GM12878 (cell line): Measurements from ENCODE around the gene TRERF1. TPM values are rescaled to one million over a fixed set of nuclear protein-coding genes. Genes with fewer than 3 reads are reported as not detected.

ENCODE experiments used
- ATAC-seq: fragments of 200-7000 bp; cut with Tn5 transposase; 3 replicates; pipeline ENCODE4 v1.9.1; 2020; ENCODE audit warnings: mild to moderate bottlenecking, moderate library complexity
- BruUV-seq: library from RNA; stranded (reverse); fragments of 400-500 nt; replicated peaks from 2 replicates; lab custom pipeline; 2021; lab: Mats Ljungman, UMichigan
- CTCF ChIA-PET: fragments of 300-600 bp; sonication (Branson Sonifier 250); formaldehyde crosslinking; extraction: SDS; loops from one replicate; lab custom pipeline; 2021; ENCODE audit warnings: inconsistent platforms; lab: Yijun Ruan, JAX
- POLR2A ChIA-PET: fragments of 350-600 bp; formaldehyde crosslinking; extraction: SDS; loops from one replicate; lab custom pipeline; 2021; ENCODE audit warnings: inconsistent platforms; lab: Charles Lee
- RAD21 ChIA-PET: fragments of 300-600 bp; sonication (Branson Sonifier 250); formaldehyde crosslinking; loops from one replicate; lab custom pipeline; 2023; ENCODE audit warnings: antibody characterized with exemption; ENCODE audit not compliant: unreplicated experiment; lab: Charles Lee
- SMC1A ChIA-PET: fragments of 300-600 bp; sonication (Branson Sonifier 250); formaldehyde crosslinking; loops from one replicate; lab custom pipeline; 2023; ENCODE audit not compliant: unreplicated experiment, uncharacterized antibody; lab: Charles Lee
- DNase-seq: peaks from one replicate; pipeline ENCODE4 v3.0.0-alpha.2; 2011; ENCODE audit warnings: low read depth, low spot score
- FAIRE-seq: peaks from 3 replicates; lab custom pipeline; 2011; peaks lifted over from hg19 to GRCh38; lab: Jason Lieb, UNC
- H2AFZ ChIP-seq: 2 replicates; pipeline ENCODE4 v1.6.0; 2011; ENCODE audit warnings: low read depth, low read length, control low read depth; ENCODE audit not compliant: control insufficient read depth
- H3K27ac ChIP-seq: 2 replicates; pipeline ENCODE4 v1.5.1; 2011; ENCODE audit warnings: control low read depth; ENCODE audit not compliant: control insufficient read depth, insufficient read depth
- H3K27me3 ChIP-seq, 2 experiments: replicated peaks in 1 of 2; 2 replicates each; pipeline versions ENCODE4 v1.6.0 to v1.6.1; 2011; ENCODE audit warnings: low read length in 1 of 2; ENCODE audit not compliant: control insufficient read depth in 2 of 2, insufficient read depth in 2 of 2
- H3K36me3 ChIP-seq, 2 experiments: 2 replicates each; pipeline ENCODE4 v1.5.1; 2011; ENCODE audit warnings: low read length in 1 of 2; ENCODE audit not compliant: control insufficient read depth in 2 of 2, insufficient read depth in 2 of 2
- H3K4me1 ChIP-seq: 2 replicates; pipeline ENCODE4 v1.6.1; 2011; ENCODE audit warnings: mild to moderate bottlenecking, low read length, moderate library complexity, mixed read lengths; ENCODE audit not compliant: control insufficient read depth, insufficient read depth
- H3K4me2 ChIP-seq: 2 replicates; pipeline ENCODE4 v1.6.0; 2011; ENCODE audit warnings: control low read depth; ENCODE audit not compliant: control insufficient read depth, insufficient read depth
- H3K4me3 ChIP-seq: fragments of 200-600 bp; sonication (generic); 2 replicates; pipeline ENCODE4 v1.5.1; 2016
- H3K79me2 ChIP-seq: 2 replicates; pipeline ENCODE4 v1.6.0; 2011; ENCODE audit warnings: low read length; ENCODE audit not compliant: control insufficient read depth, insufficient read depth
- H3K9ac ChIP-seq: 2 replicates; pipeline ENCODE4 v1.8.0; 2011; ENCODE audit warnings: low read length, control low read depth, mixed read lengths; ENCODE audit not compliant: control insufficient read depth, insufficient read depth
- H3K9me3 ChIP-seq: replicated peaks from 3 replicates; pipeline ENCODE4 v1.5.1; 2011; ENCODE audit warnings: mild to moderate bottlenecking, low read length; ENCODE audit not compliant: control insufficient read depth, insufficient read depth
- H4K20me1 ChIP-seq: 2 replicates; pipeline ENCODE4 v1.6.0; 2011; ENCODE audit not compliant: control insufficient read depth, insufficient read depth
- BHLHE40 ChIP-seq, 2 experiments: fragments of 450-650 bp in 1 of 2; IDR thresholded peaks; 2 replicates each; pipeline ENCODE4 v1.6.1; 2011 to 2017; ENCODE audit warnings: low read depth in 2 of 2, borderline replicate concordance in 1 of 2, improper control_type of control experiment in 1 of 2, low read length in 1 of 2, mild to moderate bottlenecking in 1 of 2
- CBX3 ChIP-seq: fragments of 200-600 bp; sonication (generic); IDR thresholded peaks from 2 replicates; pipeline ENCODE4 v1.6.1; 2016; ENCODE audit warnings: low read depth, borderline replicate concordance
- EED ChIP-seq: sonication (generic); IDR thresholded peaks from 2 replicates; pipeline ENCODE4 v1.6.1; 2016; ENCODE audit warnings: antibody characterized with exemption, low read depth
- FOS ChIP-seq: IDR thresholded peaks from 3 replicates; pipeline ENCODE4 v1.6.1; 2011; ENCODE audit warnings: borderline replicate concordance; ENCODE audit not compliant: insufficient read length; ENCODE audit errors: extremely low read depth
- HDGF ChIP-seq: fragments of 450-650 bp; IDR thresholded peaks from 2 replicates; pipeline ENCODE4 v1.6.1; 2016; ENCODE audit warnings: antibody characterized with exemption
- IRF4 ChIP-seq: IDR thresholded peaks from 2 replicates; pipeline ENCODE4 v1.6.1; 2011; ENCODE audit warnings: low read depth, low read length
- IRF5 ChIP-seq: fragments of 450-650 bp; IDR thresholded peaks from 2 replicates; pipeline ENCODE4 v1.6.1; 2017; ENCODE audit warnings: borderline replicate concordance
- JUNB ChIP-seq: IDR thresholded peaks from 2 replicates; pipeline ENCODE4 v1.6.1; 2016; ENCODE audit warnings: antibody characterized with exemption, mild to moderate bottlenecking
- NFYB ChIP-seq: IDR thresholded peaks from 2 replicates; pipeline ENCODE4 v1.6.1; 2011; ENCODE audit warnings: low read depth, mild to moderate bottlenecking, low read length, improper control_type of control experiment, moderate library complexity; ENCODE audit not compliant: insufficient read depth
- POU2F2 ChIP-seq: IDR thresholded peaks from 3 replicates; pipeline ENCODE4 v1.6.1; 2011; ENCODE audit warnings: low read depth, mild to moderate bottlenecking, low read length, borderline replicate concordance
- RAD21 ChIP-seq: IDR thresholded peaks from 2 replicates; pipeline ENCODE4 v1.6.1; 2011; ENCODE audit warnings: mild to moderate bottlenecking, low read depth, low read length, moderate library complexity; ENCODE audit not compliant: insufficient read depth
- RUNX3 ChIP-seq: IDR thresholded peaks from 2 replicates; pipeline ENCODE4 v1.6.1; 2012; ENCODE audit warnings: low read length, inconsistent platforms
- SMC3 ChIP-seq: IDR thresholded peaks from 2 replicates; pipeline ENCODE4 v1.6.1; 2011; ENCODE audit warnings: low read length, improper control_type of control experiment, borderline replicate concordance
- WGBS: methylation state at CpG from one replicate; pipeline ENCODE4 v1.1.6; 2016; ENCODE audit warnings: low lambda C conversion rate; ENCODE audit not compliant: insufficient replicate concordance, insufficient coverage; ENCODE audit errors: missing lambda C conversion rate; 5-methylcytosine and 5-hydroxymethylcytosine counted together
- in situ Hi-C: fragments of 300-500 bp; cut with MboI; formaldehyde crosslinking; loops from 9 replicates; pipeline ENCODE4 v1.14.3; 2018; ENCODE audit warnings: mixed read lengths
- intact Hi-C: fragments of 100-400 bp; cut with micrococcal nuclease; formaldehyde crosslinking; loops from one replicate; pipeline ENCODE4 v1.14.2; 2022; ENCODE audit not compliant: unreplicated experiment
- polyA plus RNA-seq, 11 experiments: library from polyadenylated mRNA; depleted of rRNA in 4 of 11; unstranded in 6 of 11; stranded (reverse) in 5 of 11; fragments of >200 nt; fragmentation: Nextera tagmentation in 4 of 11; fragmentation: Illumina TruSeq in 1 of 11; extraction: Ambion mirVana in 4 of 11; extraction: Trizol in 1 of 11; gene quantifications; 1 replicate in 1 of 11; 2 replicates in 10 of 11; pipeline versions ENCODE4 v1.2.1 to v1.2.3, GENCODE V29; 2011 to 2016; ENCODE audit warnings: inconsistent platforms in 2 of 11, missing spikeins in 2 of 11, low read depth in 1 of 11
- total RNA-seq, 4 experiments: library from RNA; depleted of rRNA in 3 of 4; stranded (reverse); fragments of >200 nt in 3 of 4; fragmentation: Illumina TruSeq in 1 of 4; extraction: Trizol in 1 of 4; gene quantifications; 2 replicates each; pipeline versions ENCODE4 v1.2.1 to v1.2.3, GENCODE V29; 2013 to 2021
- TF ChIP-seq, protein P1 (sequence below): fragments of 450-650 bp; formaldehyde crosslinking; IDR thresholded peaks from 2 replicates; pipeline ENCODE4 v1.5.0; 2022; ENCODE audit warnings: mild to moderate bottlenecking, missing genetic modification characterization
- TF ChIP-seq, protein P2 (sequence below): fragments of 450-650 bp; IDR thresholded peaks from 2 replicates; pipeline ENCODE4 v1.6.1; 2014; ENCODE audit warnings: mild to moderate bottlenecking
- TF ChIP-seq, protein P3 (sequence below): fragments of 450-650 bp; IDR thresholded peaks from 2 replicates; pipeline ENCODE4 v1.6.1; 2016; ENCODE audit warnings: mild to moderate bottlenecking

The TRERF1 gene
- total and polyA plus RNA-seq, 10 of the 15 experiments (the other 5 are each of a cell fraction or from before 2014, with no cell fraction given), result 2.2 to 19.4 (median 7.2) TPM

- no peak overlapping the region for H3K9ac ChIP-seq
- peaks cover 8% of the 10 kb centered on the region for H3K79me2 ChIP-seq
- CTCF ChIA-PET, result interaction anchor here (1.0 to 2.2 kb wide), 3 partner anchors 11 to 164 kb away, joined by 3 to 6 read pairs (median 3); no protein-coding TSS in a partner anchor
- ATAC-seq (peak; percentile 48), FAIRE-seq (no peak), DNase-seq (no peak)
- H3K9me3 ChIP-seq, result no peaks in the 10 kb centered on the region
- POLR2A ChIA-PET, result interaction anchor here (0.6 to 2.6 kb wide), 3 partner anchors 12 to 86 kb away, joined by 3 to 7 read pairs (median 3); no protein-coding TSS in a partner anchor
- in situ Hi-C loops (no loop called here), intact Hi-C loops (no loop called here)
- 10% methylated on average over 6 of the region's 6 CpGs for WGBS
- SMC1A ChIA-PET, result interaction anchor here (0.8 to 1.8 kb wide), 6 partner anchors 17 to 148 kb away, joined by 3 to 5 read pairs (median 4); no protein-coding TSS in a partner anchor
- RAD21 ChIA-PET, result interaction anchor here (1.2 to 1.4 kb wide), 3 partner anchors 8 to 164 kb away, joined by 3 to 6 read pairs (median 4); no protein-coding TSS in a partner anchor
- no TSS peak for BruUV-seq
- H3K27ac ChIP-seq, result no peak overlapping the region
- no peaks in the 10 kb centered on the region for H3K27me3 ChIP-seq
- H3K4me1 ChIP-seq, result peaks cover 35% of the 10 kb centered on the region
- no peaks in the 10 kb centered on the region for H4K20me1 ChIP-seq
- H3K36me3 ChIP-seq, result peaks cover 0 to 3% of the 10 kb centered on the region in 2 experiments; a peak in 1 of 4 replicates
- no peak overlapping the region for H2AFZ ChIP-seq
- H3K4me3 ChIP-seq, result no peak overlapping the region
- peak overlapping the region; percentile 30 for H3K4me2 ChIP-seq
- TF ChIP-seq, protein P1, sequence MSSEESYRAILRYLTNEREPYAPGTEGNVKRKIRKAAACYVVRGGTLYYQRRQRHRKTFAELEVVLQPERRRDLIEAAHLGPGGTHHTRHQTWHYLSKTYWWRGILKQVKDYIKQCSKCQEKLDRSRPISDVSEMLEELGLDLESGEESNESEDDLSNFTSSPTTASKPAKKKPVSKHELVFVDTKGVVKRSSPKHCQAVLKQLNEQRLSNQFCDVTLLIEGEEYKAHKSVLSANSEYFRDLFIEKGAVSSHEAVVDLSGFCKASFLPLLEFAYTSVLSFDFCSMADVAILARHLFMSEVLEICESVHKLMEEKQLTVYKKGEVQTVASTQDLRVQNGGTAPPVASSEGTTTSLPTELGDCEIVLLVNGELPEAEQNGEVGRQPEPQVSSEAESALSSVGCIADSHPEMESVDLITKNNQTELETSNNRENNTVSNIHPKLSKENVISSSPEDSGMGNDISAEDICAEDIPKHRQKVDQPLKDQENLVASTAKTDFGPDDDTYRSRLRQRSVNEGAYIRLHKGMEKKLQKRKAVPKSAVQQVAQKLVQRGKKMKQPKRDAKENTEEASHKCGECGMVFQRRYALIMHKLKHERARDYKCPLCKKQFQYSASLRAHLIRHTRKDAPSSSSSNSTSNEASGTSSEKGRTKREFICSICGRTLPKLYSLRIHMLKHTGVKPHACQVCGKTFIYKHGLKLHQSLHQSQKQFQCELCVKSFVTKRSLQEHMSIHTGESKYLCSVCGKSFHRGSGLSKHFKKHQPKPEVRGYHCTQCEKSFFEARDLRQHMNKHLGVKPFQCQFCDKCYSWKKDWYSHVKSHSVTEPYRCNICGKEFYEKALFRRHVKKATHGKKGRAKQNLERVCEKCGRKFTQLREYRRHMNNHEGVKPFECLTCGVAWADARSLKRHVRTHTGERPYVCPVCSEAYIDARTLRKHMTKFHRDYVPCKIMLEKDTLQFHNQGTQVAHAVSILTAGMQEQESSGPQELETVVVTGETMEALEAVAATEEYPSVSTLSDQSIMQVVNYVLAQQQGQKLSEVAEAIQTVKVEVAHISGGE (CRISPR knock-in tag), result no peak
- TF ChIP-seq RUNX3 (peak; percentile 58), IRF5 (no peak), CBX3 (no peak), NFYB (no peak), POU2F2 (no peak), JUNB (peak; percentile 49), SMC3 (no peak), IRF4 (no peak), FOS (no peak), HDGF (no peak), EED (peak; percentile 84), RAD21 (no peak), BHLHE40 (IDR thresholded peaks at IDR 0.05; ENCODE audit: borderline replicate concordance in 1 of 2, low read depth in 2 of 2, low read length in 1 of 2) (peak; percentile 59 to 72; a peak in 2 of 4 replicates)
- TF ChIP-seq, protein P2, sequence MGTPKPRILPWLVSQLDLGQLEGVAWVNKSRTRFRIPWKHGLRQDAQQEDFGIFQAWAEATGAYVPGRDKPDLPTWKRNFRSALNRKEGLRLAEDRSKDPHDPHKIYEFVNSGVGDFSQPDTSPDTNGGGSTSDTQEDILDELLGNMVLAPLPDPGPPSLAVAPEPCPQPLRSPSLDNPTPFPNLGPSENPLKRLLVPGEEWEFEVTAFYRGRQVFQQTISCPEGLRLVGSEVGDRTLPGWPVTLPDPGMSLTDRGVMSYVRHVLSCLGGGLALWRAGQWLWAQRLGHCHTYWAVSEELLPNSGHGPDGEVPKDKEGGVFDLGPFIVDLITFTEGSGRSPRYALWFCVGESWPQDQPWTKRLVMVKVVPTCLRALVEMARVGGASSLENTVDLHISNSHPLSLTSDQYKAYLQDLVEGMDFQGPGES, result no peak
- TF ChIP-seq, protein P3, sequence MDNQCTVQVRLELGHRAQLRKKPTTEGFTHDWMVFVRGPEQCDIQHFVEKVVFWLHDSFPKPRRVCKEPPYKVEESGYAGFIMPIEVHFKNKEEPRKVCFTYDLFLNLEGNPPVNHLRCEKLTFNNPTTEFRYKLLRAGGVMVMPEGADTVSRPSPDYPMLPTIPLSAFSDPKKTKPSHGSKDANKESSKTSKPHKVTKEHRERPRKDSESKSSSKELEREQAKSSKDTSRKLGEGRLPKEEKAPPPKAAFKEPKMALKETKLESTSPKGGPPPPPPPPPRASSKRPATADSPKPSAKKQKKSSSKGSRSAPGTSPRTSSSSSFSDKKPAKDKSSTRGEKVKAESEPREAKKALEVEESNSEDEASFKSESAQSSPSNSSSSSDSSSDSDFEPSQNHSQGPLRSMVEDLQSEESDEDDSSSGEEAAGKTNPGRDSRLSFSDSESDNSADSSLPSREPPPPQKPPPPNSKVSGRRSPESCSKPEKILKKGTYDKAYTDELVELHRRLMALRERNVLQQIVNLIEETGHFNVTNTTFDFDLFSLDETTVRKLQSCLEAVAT, result no peak
Measured at GRCh38 chr6:42383421-42384205, 68.1 kb downstream of the TRERF1 start.
